H1 (cell line): ENCODE results near the gene GNB1L. TPM values are rescaled to one million over a fixed set of nuclear protein-coding genes. Genes with fewer than 3 reads are reported as not detected.

Experiments
- CTCF ChIA-PET: fragments of 300-600 bp; sonication (Branson Sonifier 250); formaldehyde crosslinking; loops from one replicate; lab custom pipeline; 2021; ENCODE audit not compliant: partially characterized antibody; lab: Charles Lee
- POLR2A ChIA-PET: fragments of 300-600 bp; sonication (Branson Sonifier 250); formaldehyde crosslinking; loops from one replicate; lab custom pipeline; 2021; ENCODE audit warnings: inconsistent platforms; ENCODE audit not compliant: partially characterized antibody; lab: Charles Lee
- DNase-seq, 2 experiments: peaks; one replicate each; pipeline versions ENCODE4 v3.0.0 to v3.0.0-alpha.2; 2010 to 2022; ENCODE audit warnings: low spot score in 2 of 2, low read depth in 1 of 2, mixed read lengths in 1 of 2
- FAIRE-seq: peaks from 2 replicates; lab custom pipeline; 2011; peaks lifted over from hg19 to GRCh38; lab: Jason Lieb, UNC
- H2AFZ ChIP-seq: 2 replicates; pipeline ENCODE4 v1.8.1; 2012; ENCODE audit warnings: low read length, inconsistent platforms
- H2AK5ac ChIP-seq: 2 replicates; pipeline ENCODE4 v1.6.1; 2013; ENCODE audit warnings: low read depth, low read length
- H2BK120ac ChIP-seq: replicated peaks from 2 replicates; pipeline ENCODE3; 2013; ENCODE audit warnings: low read depth, low read length, inconsistent platforms
- H2BK12ac ChIP-seq: 2 replicates; pipeline ENCODE4 v1.6.1; 2013; ENCODE audit warnings: low read depth, low read length
- H2BK15ac ChIP-seq: 2 replicates; pipeline ENCODE4 v1.6.1; 2013; ENCODE audit warnings: low read length
- H2BK20ac ChIP-seq: 2 replicates; pipeline ENCODE4 v1.6.1; 2013; ENCODE audit warnings: low read length
- H2BK5ac ChIP-seq: 2 replicates; pipeline ENCODE4 v1.6.1; 2013; ENCODE audit warnings: low read depth, low read length
- H3K14ac ChIP-seq: 2 replicates; pipeline ENCODE4 v1.6.1; 2013; ENCODE audit warnings: inconsistent platforms; ENCODE audit not compliant: insufficient read length
- H3K18ac ChIP-seq: 2 replicates; pipeline ENCODE4 v1.6.1; 2013; ENCODE audit warnings: low read length; ENCODE audit errors: extremely low read depth
- H3K23ac ChIP-seq: 2 replicates; pipeline ENCODE4 v1.6.1; 2013; ENCODE audit warnings: inconsistent platforms; ENCODE audit not compliant: insufficient read length
- H3K23me2 ChIP-seq: 2 replicates; pipeline ENCODE4 v1.6.1; 2013; ENCODE audit warnings: low read depth, low read length
- H3K27ac ChIP-seq: 2 replicates; pipeline ENCODE4 v1.6.1; 2011; ENCODE audit warnings: low read depth, low read length, inconsistent platforms
- H3K27me3 ChIP-seq, 4 experiments: replicated peaks in 1 of 4; 1 replicate in 1 of 4; 2 replicates in 3 of 4; pipeline versions ENCODE4 v1.6.1 to v1.8.1; 2011 to 2013; ENCODE audit warnings: low read length in 3 of 4, mild to moderate bottlenecking in 3 of 4, inconsistent platforms in 2 of 4, mixed read lengths in 2 of 4, moderate library complexity in 1 of 4; ENCODE audit not compliant: control insufficient read depth in 3 of 4, insufficient read depth in 3 of 4; ENCODE audit errors: extremely low read depth in 1 of 4
- H3K36me3 ChIP-seq, 4 experiments: 2 replicates each; pipeline versions ENCODE4 v1.6.1 to v1.8.1; 2011 to 2013; ENCODE audit warnings: mild to moderate bottlenecking in 4 of 4, low read length in 3 of 4, moderate library complexity in 2 of 4, control low read depth in 1 of 4, inconsistent platforms in 1 of 4; ENCODE audit not compliant: insufficient read depth in 4 of 4, control insufficient read depth in 2 of 4
- H3K4ac ChIP-seq: replicated peaks from 2 replicates; pipeline ENCODE3; 2013; ENCODE audit warnings: low read length, low read depth, mixed read lengths, inconsistent platforms; ENCODE audit not compliant: insufficient read length
- H3K4me1 ChIP-seq, 4 experiments: replicated peaks in 1 of 4; 1 replicate in 1 of 4; 2 replicates in 3 of 4; pipeline versions ENCODE4 v1.6.1 to v1.8.1; 2011 to 2013; ENCODE audit warnings: low read length in 3 of 4, inconsistent platforms in 2 of 4, mixed read lengths in 1 of 4; ENCODE audit not compliant: insufficient read depth in 4 of 4, control insufficient read depth in 3 of 4
- H3K4me2 ChIP-seq, 2 experiments: 2 replicates each; pipeline versions ENCODE4 v1.6.1 to v1.8.1; 2011 to 2013; ENCODE audit warnings: low read depth in 2 of 2, low read length in 2 of 2, control low read depth in 1 of 2, inconsistent platforms in 1 of 2, mild to moderate bottlenecking in 1 of 2; ENCODE audit not compliant: insufficient read depth in 1 of 2
- H3K4me3 ChIP-seq, 4 experiments: fragments of 200-600, 300-600 bp in 1 of 4; sonication (generic), shearing (Covaris generic), sonication (Bioruptor Twin) in 1 of 4; 2 replicates each; pipeline versions ENCODE4 v1.5.1 to v1.8.1; 2011 to 2016; ENCODE audit warnings: low read length in 4 of 4, low read depth in 3 of 4, control low read depth in 2 of 4, inconsistent platforms in 2 of 4, mild to moderate bottlenecking in 2 of 4, mixed read lengths in 1 of 4, moderate library complexity in 1 of 4; ENCODE audit not compliant: insufficient read depth in 2 of 4; ENCODE audit errors: extremely low read depth in 1 of 4
- H3K56ac ChIP-seq: replicated peaks from 2 replicates; pipeline ENCODE3; 2013; ENCODE audit warnings: low read depth, mild to moderate bottlenecking, mixed read lengths, low read length, inconsistent platforms; ENCODE audit not compliant: insufficient read length
- H3K79me1 ChIP-seq: 2 replicates; pipeline ENCODE4 v1.6.1; 2013; ENCODE audit warnings: low read depth, low read length, control low read depth
- H3K79me2 ChIP-seq, 2 experiments: 2 replicates each; pipeline versions ENCODE4 v1.6.1 to v1.8.1; 2012 to 2013; ENCODE audit warnings: low read length in 2 of 2, mild to moderate bottlenecking in 2 of 2, inconsistent platforms in 1 of 2; ENCODE audit not compliant: insufficient read depth in 2 of 2, control insufficient read depth in 1 of 2
- H3K9ac ChIP-seq, 4 experiments: replicated peaks in 1 of 4; 1 replicate in 1 of 4; 2 replicates in 3 of 4; pipeline versions ENCODE4 v1.6.1 to v1.8.1; 2011 to 2013; ENCODE audit warnings: low read depth in 3 of 4, low read length in 3 of 4, control low read depth in 2 of 4, mild to moderate bottlenecking in 2 of 4, moderate library complexity in 2 of 4, inconsistent platforms in 1 of 4; ENCODE audit errors: extremely low read depth in 1 of 4
- H3K9me3 ChIP-seq, 2 experiments: 2 replicates each; pipeline versions ENCODE4 v1.6.1 to v1.8.1; 2012 to 2013; ENCODE audit warnings: mild to moderate bottlenecking in 2 of 2, moderate library complexity in 2 of 2, control low read depth in 1 of 2, inconsistent platforms in 1 of 2, low read depth in 1 of 2, low read length in 1 of 2, mixed read lengths in 1 of 2; ENCODE audit not compliant: insufficient read depth in 2 of 2
- H4K20me1 ChIP-seq, 2 experiments: replicated peaks in 1 of 2; 2 replicates each; pipeline versions ENCODE3 to v1.8.1; 2011 to 2013; ENCODE audit warnings: inconsistent platforms in 2 of 2, low read length in 2 of 2, mild to moderate bottlenecking in 1 of 2; ENCODE audit not compliant: insufficient read depth in 2 of 2, control insufficient read depth in 1 of 2
- H4K5ac ChIP-seq: 2 replicates; pipeline ENCODE4 v1.6.1; 2013; ENCODE audit warnings: low read length, low read depth, mixed read lengths, inconsistent platforms; ENCODE audit not compliant: insufficient read length
- H4K8ac ChIP-seq: 2 replicates; pipeline ENCODE4 v1.8.0; 2013; ENCODE audit warnings: mild to moderate bottlenecking, moderate library complexity, low read length, inconsistent platforms; ENCODE audit not compliant: insufficient read depth; ENCODE audit errors: extremely low read depth
- H4K91ac ChIP-seq: replicated peaks from 2 replicates; pipeline ENCODE3; 2013; ENCODE audit warnings: low read length, mixed read lengths, inconsistent platforms; ENCODE audit not compliant: insufficient read length
- BRCA1 ChIP-seq: IDR thresholded peaks from 2 replicates; pipeline ENCODE4 v1.6.1; 2012; ENCODE audit warnings: low read depth, low read length, improper control_type of control experiment
- CHD1 ChIP-seq: IDR thresholded peaks from 2 replicates; pipeline ENCODE4 v1.6.1; 2012; ENCODE audit warnings: low read depth, low read length, improper control_type of control experiment
- EGR1 ChIP-seq: IDR thresholded peaks from 2 replicates; pipeline ENCODE4 v1.6.1; 2011; ENCODE audit warnings: low read depth, low read length, borderline replicate concordance
- HDAC2 ChIP-seq, 2 experiments: fragments of 300-600 bp in 1 of 2; sonication (generic) in 1 of 2; IDR thresholded peaks; 2 replicates each; pipeline ENCODE4 v1.6.1; 2011 to 2012; ENCODE audit warnings: low read depth in 2 of 2, low read length in 2 of 2, mild to moderate bottlenecking in 2 of 2, moderate library complexity in 2 of 2, borderline replicate concordance in 1 of 2, inconsistent platforms in 1 of 2
- KDM4A ChIP-seq: IDR thresholded peaks from one replicate; pipeline ENCODE4 v1.7.1; 2012; ENCODE audit warnings: low read depth, mild to moderate bottlenecking, moderate library complexity, low read length, inconsistent platforms; ENCODE audit not compliant: severe bottlenecking
- PHF8 ChIP-seq: fragments of 200-600 bp; sonication (generic); conservative IDR thresholded peaks from 2 replicates; pipeline ENCODE4 v1.7.1; 2012; ENCODE audit warnings: low read depth, mild to moderate bottlenecking, inconsistent platforms, low read length, moderate library complexity
- SP4 ChIP-seq: IDR thresholded peaks from 2 replicates; pipeline ENCODE4 v1.6.1; 2012; ENCODE audit warnings: low read length, inconsistent platforms
- TAF1 ChIP-seq: IDR thresholded peaks from 2 replicates; pipeline ENCODE4 v1.6.1; 2011; ENCODE audit warnings: mild to moderate bottlenecking, low read depth, low read length
- USF2 ChIP-seq: IDR thresholded peaks from 2 replicates; pipeline ENCODE4 v1.6.1; 2011; ENCODE audit warnings: low read length, improper control_type of control experiment
- WGBS, 2 experiments: shearing (Covaris generic) in 1 of 2; methylation state at CpG; one replicate each; pipeline versions ENCODE4 v1.1.6 to v1.1.7; 2013 to 2015; ENCODE audit warnings: low lambda C conversion rate in 2 of 2, mixed read lengths in 2 of 2, inconsistent platforms in 1 of 2, low coverage in 1 of 2, missing lambda C conversion rate in 1 of 2; ENCODE audit not compliant: insufficient replicate concordance in 2 of 2, insufficient coverage in 1 of 2, insufficient read length in 1 of 2; ENCODE audit errors: extremely low coverage in 1 of 2, missing lambda C conversion rate in 1 of 2; 5-methylcytosine and 5-hydroxymethylcytosine counted together
- polyA plus RNA-seq, 7 experiments: library from polyadenylated mRNA; depleted of rRNA in 3 of 7; stranded (reverse) in 5 of 7; unstranded in 2 of 7; fragments of >200 nt in 5 of 7; fragments of 200-250 nt in 2 of 7; gene quantifications; 1 replicate in 5 of 7; 2 replicates in 1 of 7; 4 replicates in 1 of 7; pipeline versions ENCODE4 v1.2.1 to v1.2.3, GENCODE V29; 2011 to 2013; ENCODE audit warnings: missing spikeins in 2 of 7, mixed read lengths in 2 of 7
- total RNA-seq: library from RNA; stranded (reverse); fragmentation: NEBNext Ultra II Directional; extraction: Animal tissue kit (Norgen Biotek cat#: 25700); gene quantifications from 2 replicates; pipeline ENCODE4 v1.2.1, GENCODE V29; 2021

The GNB1L gene
- total and polyA plus RNA-seq, 2 of the 8 experiments (the other 6 are each of a cell fraction or from before 2014, with no cell fraction given), result 14.0 to 15.6 TPM

- Histone ChIP-seq H3K79me2 (peaks cover 0 to 26% of the 10 kb centered on the region in 2 experiments; a peak in 3 of 4 replicates), H2BK15ac (peak overlapping the region; percentile 2; the same call in 1 of the 2 replicates), H3K4me3 (peak overlapping the region; percentile 75 to 92 (median 87)), H3K36me3 (peaks cover 2 to 16% (median 14%) of the 10 kb centered on the region in 4 experiments; a peak in 6 of 8 replicates), H3K4me2 (peak overlapping the region; percentile 88 to 99), H4K5ac (peak overlapping the region; percentile 41), H2BK5ac (peak overlapping the region; percentile 83; the same call in 1 of the 2 replicates), H4K8ac (peak overlapping the region; percentile 96), H3K79me1 (peaks cover 21% of the 10 kb centered on the region), H3K14ac (no peak overlapping the region), H3K9ac (peak overlapping the region; percentile 78 to 86 (median 81)), H3K4ac (peak overlapping the region; percentile 84), H3K23me2 (peaks cover 16% of the 10 kb centered on the region; the same call in 1 of the 2 replicates), H2BK120ac (no peak overlapping the region), H3K56ac (peak overlapping the region; percentile 70), H2BK20ac (no peak overlapping the region), H4K91ac (peak overlapping the region; percentile 82), H3K23ac (no peak overlapping the region), H4K20me1 (peaks cover 10 to 36% of the 10 kb centered on the region in 2 experiments), H2BK12ac (0 out of 2 replicates have a peak overlapping the region, but pooled peaks have one; percentile 17), H3K18ac (peak overlapping the region; percentile 89), H2AK5ac (no peak overlapping the region), H3K27ac (peak overlapping the region; percentile 80), H3K27me3 (no peaks in the 10 kb centered on the region), H3K4me1 (peaks cover 0 to 24% (median 12%) of the 10 kb centered on the region in 4 experiments; a peak in 6 of 7 replicates), H3K9me3 (no peaks in the 10 kb centered on the region), H2AFZ (no peak overlapping the region; the same call in 1 of the 2 replicates)
- WGBS, 2 experiments, result 4% methylated on average over 44 of the region's 49 CpGs; no CpG with 5 or more reads in 1 of the 2 experiments
- CTCF ChIA-PET, result interaction anchor here (0.6 to 1.5 kb wide), 11 partner anchors 12 to 1758 kb away, joined by 3 to 4 read pairs (median 3); no protein-coding TSS in a partner anchor
- DNase-seq, result peak in 1 of 2 experiments; percentile 51
- FAIRE-seq, result no peak
- POLR2A ChIA-PET, result interaction anchor here (0.8 to 1.5 kb wide), 12 partner anchors 8 to 68 kb away, joined by 3 to 10 read pairs (median 4); no protein-coding TSS in a partner anchor
- TF ChIP-seq PHF8 (peak; percentile 91), HDAC2 (IDR thresholded peaks at IDR 0.05; ENCODE audit: borderline replicate concordance in 1 of 2, low read depth in 2 of 2, low read length in 2 of 2) (no peak), SP4 (no peak), TAF1 (no peak), KDM4A (no peak), USF2 (no peak), CHD1 (no peak), EGR1 (no peak), BRCA1 (no peak)
Observed at GRCh38 chr22:19853879-19854777, 546 bp downstream of the GNB1L start.
